Loucy (cell line): ENCODE data around the gene ADRA1B.

Experiments used
- H2AFZ ChIP-seq: fragments of 200-600 bp; sonication (generic); 2 replicates; pipeline ENCODE4 v1.6.0; 2016; ENCODE audit warnings: antibody characterized with exemption, mild to moderate bottlenecking, low read length, moderate library complexity
- H3F3A ChIP-seq: fragments of 200-600 bp; 2 replicates; pipeline ENCODE4 v1.6.0; 2016; ENCODE audit warnings: antibody characterized with exemption, low read depth, mild to moderate bottlenecking
- H3K27me3 ChIP-seq: fragments of 200-600 bp; sonication (generic); 2 replicates; pipeline ENCODE4 v1.6.1; 2014; ENCODE audit warnings: low read length, mild to moderate bottlenecking; ENCODE audit not compliant: insufficient read depth, poor library complexity, severe bottlenecking
- H3K36me3 ChIP-seq: fragments of 200-600 bp; sonication (generic); 2 replicates; pipeline ENCODE4 v1.6.1; 2016; ENCODE audit warnings: low read length; ENCODE audit not compliant: insufficient read depth
- H3K4me1 ChIP-seq: fragments of 200-600 bp; sonication (generic); 2 replicates; pipeline ENCODE4 v1.5.1; 2014; ENCODE audit warnings: low read length, mild to moderate bottlenecking; ENCODE audit not compliant: insufficient read depth, poor library complexity, severe bottlenecking
- H3K4me2 ChIP-seq: fragments of 200-600 bp; sonication (generic); 2 replicates; pipeline ENCODE4 v1.6.0; 2014; ENCODE audit warnings: antibody characterized with exemption, low read length, low read depth, mild to moderate bottlenecking; ENCODE audit not compliant: poor library complexity, severe bottlenecking
- H3K4me3 ChIP-seq: fragments of 200-600 bp; sonication (generic); 2 replicates; pipeline ENCODE4 v1.5.1; 2014; ENCODE audit warnings: low read length, mild to moderate bottlenecking, mixed read lengths; ENCODE audit not compliant: poor library complexity, severe bottlenecking
- H3K79me2 ChIP-seq: fragments of 200-600 bp; sonication (generic); 2 replicates; pipeline ENCODE4 v1.6.1; 2014; ENCODE audit warnings: low read length; ENCODE audit not compliant: insufficient read depth
- H3K9ac ChIP-seq: fragments of 200-600 bp; sonication (generic); 2 replicates; pipeline ENCODE4 v1.6.0; 2014; ENCODE audit warnings: mild to moderate bottlenecking, low read depth, low read length, moderate library complexity; ENCODE audit not compliant: poor library complexity, severe bottlenecking
- H3K9me2 ChIP-seq: fragments of 200-600 bp; sonication (generic); replicated peaks from 2 replicates; pipeline ENCODE4 v1.6.1; 2016; ENCODE audit warnings: low read depth, low read length, mixed read lengths
- H3K9me3 ChIP-seq: fragments of 200-600 bp; sonication (generic); 2 replicates; pipeline ENCODE4 v1.6.1; 2014; ENCODE audit warnings: mild to moderate bottlenecking, antibody characterized with exemption, low read length, low read depth; ENCODE audit not compliant: insufficient read depth
- H4K20me1 ChIP-seq: fragments of 200-600 bp; sonication (generic); 2 replicates; pipeline ENCODE4 v1.6.0; 2014; ENCODE audit warnings: antibody characterized with exemption, low read length, mild to moderate bottlenecking; ENCODE audit not compliant: insufficient read depth, poor library complexity, severe bottlenecking
- EZH2phosphoT487 ChIP-seq: fragments of 200-600 bp; IDR thresholded peaks from 2 replicates; pipeline ENCODE4 v1.6.1; 2018; ENCODE audit warnings: antibody characterized with exemption, mild to moderate bottlenecking, moderate library complexity, borderline replicate concordance
- TF ChIP-seq, protein P1 (sequence below): fragments of 200-600 bp; sonication (generic); conservative IDR thresholded peaks from 2 replicates; pipeline ENCODE4 v1.5.1; 2014; ENCODE audit warnings: mild to moderate bottlenecking, antibody characterized with exemption, low read length

The ADRA1B gene

DNA sequence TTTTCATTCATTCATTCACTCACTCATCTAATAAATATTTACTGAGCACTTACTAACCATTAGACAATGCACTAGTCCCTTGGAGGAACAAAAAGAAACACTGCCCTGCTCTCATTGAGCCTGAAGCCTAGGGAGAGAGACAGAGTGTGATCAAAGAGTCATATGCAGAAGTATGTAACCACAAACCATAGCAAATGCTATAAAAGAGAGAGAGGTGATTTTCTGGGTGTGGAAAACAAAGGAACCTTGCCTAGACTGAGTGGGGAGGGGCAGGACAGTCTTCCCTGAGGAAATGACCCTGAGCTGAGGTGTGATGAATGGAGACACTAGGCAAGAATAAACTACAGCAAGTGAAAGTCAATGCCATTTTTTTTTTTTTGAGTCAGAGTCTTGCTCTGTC is 10.8 kb upstream of the ADRA1B start:
- Histone ChIP-seq H3K4me3 (no peak overlapping the region), H3F3A (no peaks in the 10 kb centered on the region), H3K4me1 (peaks cover 3% of the 10 kb centered on the region), H3K9ac (no peak overlapping the region), H3K9me2 (no peaks in the 10 kb centered on the region), H3K79me2 (no peaks in the 10 kb centered on the region), H2AFZ (no peak overlapping the region), H3K4me2 (no peak overlapping the region), H4K20me1 (no peaks in the 10 kb centered on the region), H3K27me3 (no peaks in the 10 kb centered on the region), H3K36me3 (no peaks in the 10 kb centered on the region), H3K9me3 (no peaks in the 10 kb centered on the region)
- no peak for TF ChIP-seq EZH2phosphoT487
- TF ChIP-seq, protein P1, sequence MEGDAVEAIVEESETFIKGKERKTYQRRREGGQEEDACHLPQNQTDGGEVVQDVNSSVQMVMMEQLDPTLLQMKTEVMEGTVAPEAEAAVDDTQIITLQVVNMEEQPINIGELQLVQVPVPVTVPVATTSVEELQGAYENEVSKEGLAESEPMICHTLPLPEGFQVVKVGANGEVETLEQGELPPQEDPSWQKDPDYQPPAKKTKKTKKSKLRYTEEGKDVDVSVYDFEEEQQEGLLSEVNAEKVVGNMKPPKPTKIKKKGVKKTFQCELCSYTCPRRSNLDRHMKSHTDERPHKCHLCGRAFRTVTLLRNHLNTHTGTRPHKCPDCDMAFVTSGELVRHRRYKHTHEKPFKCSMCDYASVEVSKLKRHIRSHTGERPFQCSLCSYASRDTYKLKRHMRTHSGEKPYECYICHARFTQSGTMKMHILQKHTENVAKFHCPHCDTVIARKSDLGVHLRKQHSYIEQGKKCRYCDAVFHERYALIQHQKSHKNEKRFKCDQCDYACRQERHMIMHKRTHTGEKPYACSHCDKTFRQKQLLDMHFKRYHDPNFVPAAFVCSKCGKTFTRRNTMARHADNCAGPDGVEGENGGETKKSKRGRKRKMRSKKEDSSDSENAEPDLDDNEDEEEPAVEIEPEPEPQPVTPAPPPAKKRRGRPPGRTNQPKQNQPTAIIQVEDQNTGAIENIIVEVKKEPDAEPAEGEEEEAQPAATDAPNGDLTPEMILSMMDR, result no peak

DNA sequence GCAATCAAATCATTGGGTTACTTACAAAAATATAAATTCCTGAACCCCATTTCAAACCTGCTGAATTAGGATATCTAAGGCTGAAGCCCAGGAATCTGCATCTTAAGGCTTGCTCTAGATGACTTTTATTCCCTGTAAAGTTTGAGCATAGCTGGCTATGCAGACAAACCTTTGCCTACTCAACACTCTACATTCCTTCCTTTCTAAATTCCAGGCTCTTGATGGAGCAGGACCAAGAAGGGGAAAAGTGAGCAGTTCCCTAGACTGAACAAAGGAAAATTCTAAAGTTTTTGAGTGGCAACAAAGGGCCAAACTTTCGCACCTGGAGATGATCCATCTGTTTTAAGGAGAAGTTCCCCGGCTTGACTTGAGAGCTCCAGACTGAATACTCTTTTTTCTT is 9.8 kb upstream of the ADRA1B start:
- Histone ChIP-seq H3K9me3 (no peaks in the 10 kb centered on the region), H3K27me3 (no peaks in the 10 kb centered on the region), H3K9me2 (no peaks in the 10 kb centered on the region), H4K20me1 (no peaks in the 10 kb centered on the region), H3K9ac (no peak overlapping the region), H3F3A (no peaks in the 10 kb centered on the region), H2AFZ (no peak overlapping the region), H3K4me3 (no peak overlapping the region), H3K79me2 (no peaks in the 10 kb centered on the region), H3K4me1 (peaks cover 3% of the 10 kb centered on the region), H3K36me3 (no peaks in the 10 kb centered on the region), H3K4me2 (no peak overlapping the region)
- TF ChIP-seq EZH2phosphoT487, result no peak
- TF ChIP-seq, protein P1, result no peak

DNA sequence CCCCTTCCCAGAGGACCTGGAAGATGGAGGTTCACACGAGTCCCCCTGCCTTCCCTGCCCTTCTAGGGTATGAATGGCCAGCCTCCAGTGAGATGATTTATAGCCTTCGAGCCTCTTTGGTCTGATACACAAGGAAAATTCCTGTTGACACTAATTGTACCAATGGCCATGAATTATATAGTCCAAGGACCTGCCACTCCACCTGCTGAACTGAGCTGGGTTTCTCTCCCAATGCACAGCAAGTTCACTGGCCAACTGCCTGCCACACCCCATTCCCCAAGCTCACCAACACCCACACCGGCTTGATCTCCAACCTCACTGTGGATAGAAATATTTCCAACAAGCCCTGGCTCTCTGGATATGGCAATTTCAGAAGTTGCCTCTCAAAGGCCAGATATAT is 9.3 kb upstream of the ADRA1B start:
- Histone ChIP-seq H3K4me1 (peaks cover 3% of the 10 kb centered on the region), H2AFZ (no peak overlapping the region), H3F3A (no peaks in the 10 kb centered on the region), H3K9ac (no peak overlapping the region), H3K27me3 (no peaks in the 10 kb centered on the region), H3K4me2 (no peak overlapping the region), H3K79me2 (no peaks in the 10 kb centered on the region), H3K9me2 (no peaks in the 10 kb centered on the region), H3K36me3 (no peaks in the 10 kb centered on the region), H3K9me3 (no peaks in the 10 kb centered on the region), H4K20me1 (no peaks in the 10 kb centered on the region), H3K4me3 (no peak overlapping the region)
- TF ChIP-seq, protein P1, result no peak
- TF ChIP-seq EZH2phosphoT487, result no peak
